K562 (cell line): Measurements from ENCODE around the gene RNF213. TPM values are rescaled to one million over a fixed set of nuclear protein-coding genes. Genes with fewer than 3 reads are reported as not detected.

Experiments used
- ATAC-seq: fragments of 200-7000 bp; cut with Tn5 transposase; 3 replicates; pipeline ENCODE4 v1.9.1; 2020; ENCODE audit warnings: moderate library complexity
- BruUV-seq: library from RNA; stranded (reverse); fragments of 400-500 nt; replicated peaks from 2 replicates; lab custom pipeline; 2021; lab: Mats Ljungman, UMichigan
- CTCF ChIA-PET: fragments of 300-600 bp; formaldehyde crosslinking; extraction: SDS; loops from one replicate; lab custom pipeline; 2021; ENCODE audit warnings: low intra/inter-chr PET ratio; lab: Yijun Ruan, JAX
- POLR2A ChIA-PET: fragments of 300-600, 350-650 bp; sonication (Branson Sonifier 250); formaldehyde crosslinking; extraction: SDS; loops from one replicate; lab custom pipeline; 2021; ENCODE audit warnings: antibody characterized with exemption, inconsistent platforms; lab: Yijun Ruan, JAX
- DNase-seq, 4 experiments: peaks; one replicate each; pipeline versions ENCODE4 v3.0.0 to v3.0.0-alpha.2; 2011 to 2018; ENCODE audit warnings: low spot score in 3 of 4, mixed read lengths in 3 of 4; ENCODE audit errors: extremely low read depth in 1 of 4
- FAIRE-seq: peaks from 2 replicates; lab custom pipeline; 2011; peaks lifted over from hg19 to GRCh38; lab: Jason Lieb, UNC
- H2AFZ ChIP-seq: 2 replicates; pipeline ENCODE4 v1.6.0; 2011; ENCODE audit warnings: low read depth, low read length, control low read depth, inconsistent platforms
- H3K27ac ChIP-seq: fragments of 200-600 bp; 3 replicates; pipeline ENCODE4 v1.8.0; 2011; ENCODE audit warnings: low read depth, mild to moderate bottlenecking, control low read depth, inconsistent platforms, low read length, moderate library complexity, mixed read lengths; ENCODE audit errors: extremely low read depth
- H3K27me3 ChIP-seq, 2 experiments: fragments of 300-600 bp in 1 of 2; 2 replicates in 1 of 2; 3 replicates in 1 of 2; pipeline versions ENCODE4 v1.6.0 to v1.8.0; 2011; ENCODE audit warnings: inconsistent platforms in 2 of 2, low read length in 2 of 2, mild to moderate bottlenecking in 1 of 2, mixed read lengths in 1 of 2, moderate library complexity in 1 of 2; ENCODE audit not compliant: control insufficient read depth in 2 of 2, insufficient read depth in 2 of 2
- H3K36me3 ChIP-seq: fragments of 300-600 bp; 3 replicates; pipeline ENCODE4 v1.8.0; 2011; ENCODE audit warnings: mild to moderate bottlenecking, low read length, inconsistent platforms; ENCODE audit not compliant: control insufficient read depth, insufficient read depth
- H3K4me1 ChIP-seq, 2 experiments: fragments of 200-600 bp in 1 of 2; replicated peaks in 1 of 2; 2 replicates in 1 of 2; 3 replicates in 1 of 2; pipeline versions ENCODE4 v1.5.1 to v1.8.0; 2011; ENCODE audit warnings: inconsistent platforms in 2 of 2, low read length in 2 of 2, mild to moderate bottlenecking in 1 of 2, mixed read lengths in 1 of 2, moderate library complexity in 1 of 2; ENCODE audit not compliant: control insufficient read depth in 2 of 2, insufficient read depth in 2 of 2
- H3K4me2 ChIP-seq: 2 replicates; pipeline ENCODE4 v1.6.1; 2011; ENCODE audit warnings: low read length, control low read depth, inconsistent platforms, mixed read lengths; ENCODE audit not compliant: insufficient read depth
- H3K4me3 ChIP-seq: fragments of 200-600 bp; sonication (generic), shearing (Covaris generic); 2 replicates; pipeline ENCODE4 v1.5.1; 2016; ENCODE audit warnings: control low read depth, inconsistent platforms
- H3K79me2 ChIP-seq: fragments of 200-600 bp; 3 replicates; pipeline ENCODE4 v1.8.0; 2011; ENCODE audit warnings: low read length, inconsistent platforms; ENCODE audit not compliant: control insufficient read depth, insufficient read depth
- H3K9ac ChIP-seq, 2 experiments: 2 replicates each; pipeline versions ENCODE4 v1.6.0 to v1.6.1; 2011; ENCODE audit warnings: low read depth in 2 of 2, low read length in 2 of 2, control low read depth in 1 of 2, inconsistent platforms in 1 of 2, mild to moderate bottlenecking in 1 of 2, mixed read lengths in 1 of 2; ENCODE audit not compliant: insufficient read depth in 1 of 2
- H3K9me1 ChIP-seq: one replicate; pipeline ENCODE4 v1.6.0; 2011; ENCODE audit warnings: inconsistent platforms, mild to moderate bottlenecking, low read length, moderate library complexity; ENCODE audit not compliant: control insufficient read depth, insufficient read depth
- H3K9me3 ChIP-seq: replicated peaks from 2 replicates; pipeline ENCODE4 v1.5.1; 2011; ENCODE audit warnings: low read depth, low read length, inconsistent platforms; ENCODE audit not compliant: control insufficient read depth, insufficient read depth
- H4K20me1 ChIP-seq: replicated peaks from 2 replicates; pipeline ENCODE4 v1.6.1; 2011; ENCODE audit warnings: low read length, inconsistent platforms, mixed read lengths; ENCODE audit not compliant: control insufficient read depth, insufficient read depth
- ARID1B ChIP-seq: fragments of 450-650 bp; IDR thresholded peaks from 2 replicates; pipeline ENCODE4 v1.6.1; 2016; ENCODE audit warnings: antibody characterized with exemption, mild to moderate bottlenecking, inconsistent platforms
- BCOR ChIP-seq: fragments of 450-650 bp; IDR thresholded peaks from 2 replicates; pipeline ENCODE4 v1.6.1; 2016
- CXXC5 ChIP-seq: fragments of 250-450 bp; sonication (Bioruptor Pico); IDR thresholded peaks from 2 replicates; pipeline ENCODE4 v1.8.0; 2022; ENCODE audit warnings: inconsistent platforms, mild to moderate bottlenecking, moderate library complexity
- FOSL1 ChIP-seq: fragments of 200-800 bp; sonication (Bioruptor generic); conservative IDR thresholded peaks from 2 replicates; pipeline ENCODE4 v1.6.1; 2016; ENCODE audit warnings: missing genetic modification characterization, missing compliant biosample characterization
- MCM2 ChIP-seq: fragments of 450-650 bp; IDR thresholded peaks from 2 replicates; pipeline ENCODE4 v1.6.1; 2017; ENCODE audit warnings: low read depth, mild to moderate bottlenecking
- RBM17 ChIP-seq: fragments of 200-400 bp; formaldehyde crosslinking; IDR thresholded peaks from 2 replicates; pipeline ENCODE4 v1.6.1; 2017; ENCODE audit warnings: low read depth, mild to moderate bottlenecking, low read length, borderline replicate concordance
- SMAD2 ChIP-seq: fragments of 150-350 bp; IDR thresholded peaks from 2 replicates; pipeline ENCODE4 v1.6.1; 2014; ENCODE audit warnings: low read depth, mild to moderate bottlenecking, low read length
- SMARCE1 ChIP-seq: fragments of 450-650 bp; IDR thresholded peaks from 2 replicates; pipeline ENCODE4 v1.7.1; 2016; ENCODE audit warnings: mild to moderate bottlenecking
- TEAD1 ChIP-seq, 2 experiments: fragments of 450-650 bp in 1 of 2; sonication (generic) in 1 of 2; formaldehyde crosslinking; IDR thresholded peaks; 2 replicates each; pipeline versions ENCODE4 v1.4.0 to v1.8.0; 2020 to 2022; ENCODE audit warnings: mild to moderate bottlenecking in 2 of 2, missing genetic modification reagents in 1 of 2
- ZBTB17 ChIP-seq: fragments of 450-650 bp; formaldehyde crosslinking; IDR thresholded peaks from 2 replicates; pipeline ENCODE4 v1.4.0; 2020; ENCODE audit warnings: mild to moderate bottlenecking
- ZFP36 ChIP-seq: fragments of 150-350 bp; IDR thresholded peaks from 2 replicates; pipeline ENCODE4 v1.6.1; 2018; ENCODE audit warnings: low read length, low read depth; ENCODE audit not compliant: partially characterized antibody
- ZNF408 ChIP-seq: fragments of 250-450 bp; sonication (Bioruptor Pico); IDR thresholded peaks from 2 replicates; pipeline ENCODE4 v1.4.0; 2020; ENCODE audit warnings: low read depth, mild to moderate bottlenecking, moderate library complexity
- ZNF766 ChIP-seq: fragments of 200-800 bp; sonication (Bioruptor generic); conservative IDR thresholded peaks from 2 replicates; pipeline ENCODE4 v1.6.1; 2016; ENCODE audit warnings: missing genetic modification characterization, missing compliant biosample characterization
- WGBS: fragments of 100-300 bp; shearing (Covaris generic); methylation state at CpG from one replicate; pipeline ENCODE4 v1.1.6; 2016; ENCODE audit warnings: low coverage, mixed read lengths; ENCODE audit not compliant: insufficient coverage; ENCODE audit errors: missing lambda C conversion rate; 5-methylcytosine and 5-hydroxymethylcytosine counted together
- in situ Hi-C: fragments of 300-500 bp; cut with MboI; formaldehyde crosslinking; loops from 4 replicates; pipeline ENCODE4 v1.15.0; 2018; ENCODE audit warnings: inconsistent platforms, mixed read lengths
- intact Hi-C: fragments of 100-400 bp; cut with micrococcal nuclease; formaldehyde crosslinking; loops from 2 replicates; pipeline ENCODE4 v1.14.2; 2022
- polyA plus RNA-seq, 8 experiments: library from polyadenylated mRNA; depleted of rRNA in 4 of 8; stranded (reverse) in 5 of 8; unstranded in 3 of 8; fragments of >200 nt; fragmentation: Nextera tagmentation in 2 of 8; fragmentation: Illumina TruSeq in 1 of 8; extraction: Ambion mirVana in 2 of 8; extraction: Trizol in 1 of 8; gene quantifications; 2 replicates each; pipeline versions ENCODE4 v1.2.1 to v1.2.3, GENCODE V29; 2011 to 2014; ENCODE audit warnings: inconsistent platforms in 1 of 8, missing spikeins in 1 of 8
- total RNA-seq, 7 experiments: library from RNA; depleted of rRNA in 6 of 7; stranded (reverse); fragments of >200 nt in 6 of 7; fragmentation: Illumina TruSeq in 2 of 7; extraction: Trizol in 2 of 7; gene quantifications; 2 replicates each; pipeline versions ENCODE4 v1.2.1 to v1.2.3, GENCODE V29; 2011 to 2021; ENCODE audit warnings: low replicate concordance in 1 of 7

The RNF213 gene
- total and polyA plus RNA-seq, 9 of the 15 experiments (the other 6 are each of a cell fraction or from before 2014, with no cell fraction given): 5.3 to 33.6 (median 17.9) TPM

- no peak for TF ChIP-seq SMAD2
- TF ChIP-seq ARID1B: no peak
- no peak for TF ChIP-seq FOSL1 (tag)
- TF ChIP-seq ZNF766 (CRISPR knock-in tag): no peak
- no peak for TF ChIP-seq ZBTB17
- no peak for TF ChIP-seq CXXC5 (CRISPR knock-in tag)
- no peak for TF ChIP-seq TEAD1 (CRISPR knock-in tag; IDR thresholded peaks at IDR 0.05)
Measured at GRCh38 chr17:80213643-80213975, 47.0 kb upstream of the RNF213 start (continued).

GRCh38 chr17:80214012-80214877 lies 46.4 kb upstream of the RNF213 start:
- Histone ChIP-seq H3K36me3 (peaks cover 44% of the 10 kb centered on the region; the same call in 1 of the 3 replicates), H4K20me1 (0 out of 2 replicates have a peak, but pooled peaks cover 7% of the 10 kb centered on the region), H2AFZ (no peak overlapping the region), H3K4me3 (no peak overlapping the region), H3K79me2 (no peaks in the 10 kb centered on the region), H3K27ac (no peak overlapping the region), H3K9me3 (no peaks in the 10 kb centered on the region), H3K4me2 (no peak overlapping the region), H3K27me3 (no peaks in the 10 kb centered on the region), H3K4me1 (peaks cover 3 to 27% of the 10 kb centered on the region in 2 experiments; a peak in 4 of 5 replicates), H3K9me1 (no peaks in the 10 kb centered on the region), H3K9ac (0 out of 4 replicates have a peak overlapping the region, but pooled peaks of 1 of the 2 experiments have one; percentile 8)
- FAIRE-seq (no peak), ATAC-seq (no peak)
- ChIA-PET CTCF (no interaction called here), POLR2A (no interaction called here)
- in situ Hi-C loops: no loop called here
- intact Hi-C loops: no loop called here
- no TSS peak for BruUV-seq
- TF ChIP-seq MCM2 (no peak), ZFP36 (no peak), SMARCE1 (no peak), RBM17 (no peak), ZNF408 (CRISPR knock-in tag) (no peak), BCOR (no peak)
- TF ChIP-seq, all 486 proteins: peak for 0
- DNase-seq: no peak
- 87% methylated on average over 33 of the region's 48 CpGs for WGBS
